H9 (cell line): ENCODE data around the gene COL23A1. TPM values are rescaled to one million over a fixed set of nuclear protein-coding genes. Genes with fewer than 3 reads are reported as not detected.

Experiments used
- DNase-seq: peaks from one replicate; pipeline ENCODE4 v3.0.0-alpha.2; 2017
- H2AFZ ChIP-seq: one replicate; pipeline ENCODE4 v1.6.1; 2013; ENCODE audit warnings: mild to moderate bottlenecking, low read length, control low read depth, moderate library complexity
- H2AK5ac ChIP-seq: 2 replicates; pipeline ENCODE4 v1.6.1; 2013; ENCODE audit warnings: low read length, control low read depth, mixed read lengths; ENCODE audit not compliant: insufficient read length
- H2BK120ac ChIP-seq: one replicate; pipeline ENCODE4 v1.6.1; 2013; ENCODE audit warnings: low read depth, mild to moderate bottlenecking, low read length, control low read depth, inconsistent platforms; ENCODE audit not compliant: poor library complexity, severe bottlenecking
- H2BK12ac ChIP-seq: 2 replicates; pipeline ENCODE4 v1.6.1; 2013; ENCODE audit warnings: low read length, control low read depth, mixed read lengths, low read depth; ENCODE audit not compliant: insufficient read length
- H2BK15ac ChIP-seq: 2 replicates; pipeline ENCODE4 v1.6.1; 2013; ENCODE audit warnings: low read depth, low read length, control low read depth
- H2BK20ac ChIP-seq: one replicate; pipeline ENCODE4 v1.6.1; 2013; ENCODE audit warnings: low read depth, mild to moderate bottlenecking, low read length, control low read depth, inconsistent platforms; ENCODE audit not compliant: poor library complexity, severe bottlenecking
- H2BK5ac ChIP-seq: 2 replicates; pipeline ENCODE4 v1.6.1; 2013; ENCODE audit warnings: low read length, control low read depth, mixed read lengths; ENCODE audit not compliant: insufficient read length
- H3K14ac ChIP-seq: 2 replicates; pipeline ENCODE4 v1.6.1; 2013; ENCODE audit warnings: low read length, control low read depth; ENCODE audit not compliant: insufficient read depth
- H3K18ac ChIP-seq: 2 replicates; pipeline ENCODE4 v1.6.1; 2013; ENCODE audit warnings: low read depth, mild to moderate bottlenecking, mixed read lengths, low read length, control low read depth; ENCODE audit not compliant: insufficient read length
- H3K23ac ChIP-seq: 2 replicates; pipeline ENCODE4 v1.6.1; 2013; ENCODE audit warnings: low read length, control low read depth, mixed read lengths, low read depth; ENCODE audit not compliant: insufficient read length
- H3K23me2 ChIP-seq: 2 replicates; pipeline ENCODE4 v1.6.1; 2013; ENCODE audit warnings: low read depth, mild to moderate bottlenecking, mixed read lengths, low read length, control low read depth; ENCODE audit not compliant: insufficient read length, poor library complexity, severe bottlenecking
- H3K27ac ChIP-seq: 2 replicates; pipeline ENCODE4 v1.5.1; 2013; ENCODE audit warnings: low read length, control low read depth, mixed read lengths, low read depth; ENCODE audit not compliant: insufficient read length
- H3K27me3 ChIP-seq: 2 replicates; pipeline ENCODE4 v1.6.1; 2013; ENCODE audit warnings: low read length, control low read depth, inconsistent platforms; ENCODE audit not compliant: insufficient read depth
- H3K4ac ChIP-seq: 2 replicates; pipeline ENCODE4 v1.6.1; 2013; ENCODE audit warnings: low read depth, mild to moderate bottlenecking, control low read depth, inconsistent platforms, low read length, moderate library complexity
- H3K4me1 ChIP-seq: 2 replicates; pipeline ENCODE4 v1.6.1; 2013; ENCODE audit warnings: low read length, control low read depth, inconsistent platforms; ENCODE audit not compliant: insufficient read depth
- H3K4me2 ChIP-seq: 2 replicates; pipeline ENCODE4 v1.6.1; 2013; ENCODE audit warnings: low read length, control low read depth, mixed read lengths; ENCODE audit not compliant: insufficient read length, insufficient read depth
- H3K56ac ChIP-seq: 2 replicates; pipeline ENCODE4 v1.6.1; 2013; ENCODE audit warnings: low read depth, mild to moderate bottlenecking, mixed read lengths, low read length, control low read depth; ENCODE audit not compliant: insufficient read length
- H3K79me1 ChIP-seq: 2 replicates; pipeline ENCODE4 v1.6.1; 2013; ENCODE audit warnings: low read depth, mild to moderate bottlenecking, moderate library complexity, low read length, control low read depth, inconsistent platforms; ENCODE audit not compliant: insufficient read depth, poor library complexity, severe bottlenecking
- H3K79me2 ChIP-seq: 2 replicates; pipeline ENCODE4 v1.6.1; 2013; ENCODE audit warnings: low read length, control low read depth, inconsistent platforms; ENCODE audit not compliant: insufficient read depth
- H3K9ac ChIP-seq: 2 replicates; pipeline ENCODE4 v1.6.1; 2013; ENCODE audit warnings: low read length, control low read depth, mixed read lengths; ENCODE audit not compliant: insufficient read length; ENCODE audit errors: extremely low read depth
- H3K9me3 ChIP-seq: one replicate; pipeline ENCODE4 v1.6.1; 2013; ENCODE audit warnings: low read depth, low read length, inconsistent platforms; ENCODE audit not compliant: control insufficient read depth
- H3T11ph ChIP-seq: one replicate; pipeline ENCODE4 v1.6.1; 2013; ENCODE audit warnings: mild to moderate bottlenecking, low read length, control low read depth, inconsistent platforms
- H4K20me1 ChIP-seq: one replicate; pipeline ENCODE4 v1.6.1; 2013; ENCODE audit not compliant: control insufficient read depth, insufficient read length, insufficient read depth
- H4K5ac ChIP-seq: 2 replicates; pipeline ENCODE4 v1.6.1; 2013; ENCODE audit warnings: low read depth, mild to moderate bottlenecking, mixed read lengths, low read length, control low read depth; ENCODE audit not compliant: insufficient read length
- H4K8ac ChIP-seq: replicated peaks from 2 replicates; pipeline ENCODE4 v1.6.1; 2013; ENCODE audit warnings: low read length, control low read depth, mixed read lengths, low read depth; ENCODE audit not compliant: insufficient read length
- H4K91ac ChIP-seq: 2 replicates; pipeline ENCODE4 v1.6.1; 2013; ENCODE audit warnings: low read depth, mild to moderate bottlenecking, moderate library complexity, mixed read lengths, low read length, control low read depth; ENCODE audit not compliant: insufficient read length
- H3K27ac Mint-ChIP-seq, 3 experiments: 2 replicates in 2 of 3; 3 replicates in 1 of 3; pipeline ENCODE4 v1.8.0; 2020 to 2021; ENCODE audit warnings: mixed read lengths in 3 of 3, mild to moderate bottlenecking in 1 of 3, moderate library complexity in 1 of 3
- H3K27me3 Mint-ChIP-seq: 2 replicates; pipeline ENCODE4 v1.8.0; 2021; ENCODE audit warnings: low read depth, mild to moderate bottlenecking, moderate library complexity, mixed read lengths
- H3K36me3 Mint-ChIP-seq, 3 experiments: 2 replicates in 2 of 3; 3 replicates in 1 of 3; pipeline ENCODE4 v1.8.0; 2020 to 2021; ENCODE audit warnings: low read depth in 3 of 3, mixed read lengths in 3 of 3; ENCODE audit not compliant: insufficient read depth in 1 of 3
- H3K4me1 Mint-ChIP-seq, 2 experiments: 2 replicates each; pipeline ENCODE4 v1.8.0; 2020; ENCODE audit warnings: mixed read lengths in 2 of 2
- H3K4me3 Mint-ChIP-seq, 2 experiments: 2 replicates in 1 of 2; 3 replicates in 1 of 2; pipeline ENCODE4 v1.8.0; 2020 to 2021; ENCODE audit warnings: mild to moderate bottlenecking in 2 of 2, mixed read lengths in 2 of 2, moderate library complexity in 1 of 2
- H3K9me3 Mint-ChIP-seq, 2 experiments: 2 replicates in 1 of 2; 3 replicates in 1 of 2; pipeline ENCODE4 v1.8.0; 2020; ENCODE audit warnings: mild to moderate bottlenecking in 2 of 2, mixed read lengths in 2 of 2, moderate library complexity in 1 of 2
- WGBS: extraction: QIAGEN DNeasy Blood & Tissue Kit; methylation state at CpG from one replicate; pipeline ENCODE4 v1.1.7; 2013; ENCODE audit warnings: missing lambda C conversion rate, low lambda C conversion rate, mixed read lengths; ENCODE audit not compliant: insufficient read length; ENCODE audit errors: extremely low coverage; 5-methylcytosine and 5-hydroxymethylcytosine counted together
- total RNA-seq: library from RNA; stranded (reverse); gene quantifications from 2 replicates; pipeline ENCODE4 v1.2.1, GENCODE V29; 2021
- TF ChIP-seq, protein P1 (sequence below): fragments of 200-600 bp; sonication (generic); conservative IDR thresholded peaks from 3 replicates; pipeline ENCODE4 v1.8.0; 2021; ENCODE audit warnings: antibody characterized with exemption, mild to moderate bottlenecking

The COL23A1 gene
- total RNA-seq, 1 experiment from 2014 or later, result 2.6 TPM

DNA sequence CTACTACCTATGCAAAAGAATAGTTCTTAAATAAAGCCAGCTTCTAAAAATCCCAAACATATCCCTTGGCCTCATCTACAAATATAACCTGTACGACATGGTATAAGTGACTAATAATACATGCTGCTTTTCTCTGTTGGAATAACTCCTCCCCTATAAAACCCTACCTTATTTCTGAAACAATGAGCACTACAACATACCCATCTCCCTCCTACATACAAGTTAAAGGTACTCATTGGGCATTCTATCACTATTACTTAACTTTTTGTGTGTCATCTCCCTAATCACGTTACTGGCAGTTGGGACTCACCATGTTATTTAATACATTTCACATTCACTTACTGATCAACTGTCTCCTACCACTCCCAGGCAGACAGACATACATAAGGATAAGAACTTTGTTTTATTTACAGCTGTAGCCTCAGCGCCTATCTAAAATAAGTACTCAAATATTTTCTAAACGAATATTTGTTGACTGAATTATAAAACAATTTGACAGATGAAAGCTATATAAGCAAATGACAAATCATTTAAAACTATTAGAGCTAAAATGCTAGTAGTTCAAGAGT lies 32.6 kb upstream of the COL23A1 start:
- H3K4ac ChIP-seq, result no peak overlapping the region
- peaks cover 38 to 48% of the 10 kb centered on the region in 2 experiments for H3K4me1 Mint-ChIP-seq
- peaks cover 7% of the 10 kb centered on the region for H3K79me1 ChIP-seq
- H2BK120ac ChIP-seq, result no peak overlapping the region
- no peak overlapping the region for H3K9ac ChIP-seq
- no peak overlapping the region for H3K18ac ChIP-seq
- H3K23me2 ChIP-seq, result peaks cover 11% of the 10 kb centered on the region
- H2BK12ac ChIP-seq, result no peak overlapping the region
- H4K5ac ChIP-seq, result no peak overlapping the region
- H3K36me3 Mint-ChIP-seq, result peaks cover 6 to 36% (median 30%) of the 10 kb centered on the region in 3 experiments
- H3T11ph ChIP-seq, result no peak overlapping the region
- H2AK5ac ChIP-seq, result no peak overlapping the region
- H3K9me3 ChIP-seq, result no peaks in the 10 kb centered on the region
- no peak overlapping the region for H3K23ac ChIP-seq
- H3K27me3 ChIP-seq, result no peaks in the 10 kb centered on the region
- H2BK20ac ChIP-seq, result no peak overlapping the region
- H3K9me3 Mint-ChIP-seq, result peaks cover 0 to 2% of the 10 kb centered on the region in 2 experiments; a peak in 3 of 5 replicates
- no peak for DNase-seq
- H2BK5ac ChIP-seq, result no peak overlapping the region
- no peak overlapping the region for H3K4me3 Mint-ChIP-seq
- no peak overlapping the region for H3K27ac Mint-ChIP-seq
- H3K4me2 ChIP-seq, result no peak overlapping the region
- H2BK15ac ChIP-seq, result no peak overlapping the region
- H2AFZ ChIP-seq, result no peak overlapping the region
- peaks cover 8% of the 10 kb centered on the region; the same call in 1 of the 2 replicates for H3K4me1 ChIP-seq
- H3K14ac ChIP-seq, result no peak overlapping the region
- H3K27ac ChIP-seq, result no peak overlapping the region
- no peak overlapping the region for H4K8ac ChIP-seq
- H4K20me1 ChIP-seq, result no peaks in the 10 kb centered on the region
- H4K91ac ChIP-seq, result no peak overlapping the region
- TF ChIP-seq, protein P1, sequence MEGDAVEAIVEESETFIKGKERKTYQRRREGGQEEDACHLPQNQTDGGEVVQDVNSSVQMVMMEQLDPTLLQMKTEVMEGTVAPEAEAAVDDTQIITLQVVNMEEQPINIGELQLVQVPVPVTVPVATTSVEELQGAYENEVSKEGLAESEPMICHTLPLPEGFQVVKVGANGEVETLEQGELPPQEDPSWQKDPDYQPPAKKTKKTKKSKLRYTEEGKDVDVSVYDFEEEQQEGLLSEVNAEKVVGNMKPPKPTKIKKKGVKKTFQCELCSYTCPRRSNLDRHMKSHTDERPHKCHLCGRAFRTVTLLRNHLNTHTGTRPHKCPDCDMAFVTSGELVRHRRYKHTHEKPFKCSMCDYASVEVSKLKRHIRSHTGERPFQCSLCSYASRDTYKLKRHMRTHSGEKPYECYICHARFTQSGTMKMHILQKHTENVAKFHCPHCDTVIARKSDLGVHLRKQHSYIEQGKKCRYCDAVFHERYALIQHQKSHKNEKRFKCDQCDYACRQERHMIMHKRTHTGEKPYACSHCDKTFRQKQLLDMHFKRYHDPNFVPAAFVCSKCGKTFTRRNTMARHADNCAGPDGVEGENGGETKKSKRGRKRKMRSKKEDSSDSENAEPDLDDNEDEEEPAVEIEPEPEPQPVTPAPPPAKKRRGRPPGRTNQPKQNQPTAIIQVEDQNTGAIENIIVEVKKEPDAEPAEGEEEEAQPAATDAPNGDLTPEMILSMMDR, result no peak
- peaks cover 10% of the 10 kb centered on the region; the same call in 1 of the 2 replicates for H3K79me2 ChIP-seq
- H3K27me3 Mint-ChIP-seq, result peaks cover 6% of the 10 kb centered on the region
- H3K56ac ChIP-seq, result no peak overlapping the region
- WGBS, result no CpG with 5 or more reads among the region's 4 CpGs
